ENCODE data around the gene CYP1B1. TPM values are rescaled to one million over a fixed set of nuclear protein-coding genes. Genes with fewer than 3 reads are reported as not detected.
"Not testable (repeated sequence)": the region's sequence is repeated elsewhere in the genome, so short reads cannot be mapped to it uniquely, and the experiment has no call there.

The CYP1B1 gene
- polyA plus RNA-seq, 1 donor (not counting 4 experiments of a cell fraction or from before 2014, with no cell fraction given) = 1.6 TPM

- TF ChIP-seq EZH2 (IDR thresholded peaks at IDR 0.05; ENCODE audit: low read length) (no peak), CTCF (optimal IDR thresholded peaks at IDR 0.05 in 1 of 3, IDR thresholded peaks at IDR 0.05 in 1 of 3, conservative IDR thresholded peaks at IDR 0.05 in 1 of 3; ENCODE audit: extremely low read depth in 1 of 3, insufficient read depth in 2 of 3, low read length in 3 of 3) (no peak)
- Histone ChIP-seq H3K4me3 (ENCODE audit: control insufficient read depth in 2 of 3, extremely low read depth in 1 of 3, insufficient read depth in 2 of 3, low read depth in 1 of 3, low read length in 3 of 3) (no peak overlapping the region), H4K20me1 (ENCODE audit: control insufficient read depth, extremely low read depth, insufficient read depth, low read length) (no peaks in the 10 kb centered on the region), H3K27ac (ENCODE audit: control insufficient read depth, insufficient read depth, low read length) (no peak overlapping the region), H3K9ac (ENCODE audit: control insufficient read depth, extremely low read depth, insufficient read depth, low read length) (no peak overlapping the region), H3K79me2 (ENCODE audit: control insufficient read depth, insufficient read depth, low read length) (no peaks in the 10 kb centered on the region), H3K4me2 (ENCODE audit: control insufficient read depth, extremely low read depth, insufficient read depth, low read depth, low read length) (peak overlapping the region; percentile 12), H3K4me1 (ENCODE audit: control insufficient read depth, extremely low read depth, insufficient read depth, low read length) (peaks cover 6% of the 10 kb centered on the region), H3K27me3 (ENCODE audit: control insufficient read depth, extremely low read depth, insufficient read depth, low read length) (no peaks in the 10 kb centered on the region), H2AFZ (ENCODE audit: control insufficient read depth, low read length) (peak overlapping the region; percentile 34), H3K9me3 (ENCODE audit: control insufficient read depth, low read depth, low read length) (no peaks in the 10 kb centered on the region), H3K9me1 (ENCODE audit: control insufficient read depth, extremely low read depth, insufficient read depth, low read length) (no peaks in the 10 kb centered on the region), H3K36me3 (ENCODE audit: control insufficient read depth in 2 of 2, extremely low read depth in 1 of 2, insufficient read depth in 2 of 2, low read length in 2 of 2) (no peaks in the 10 kb centered on the region)
- dilution Hi-C loops (cut with MboI; ENCODE audit: extremely low pct_ligation_motif_present, low sequenced_read_pairs) = no loop called here
- DNase-seq (ENCODE audit: low read depth, low spot score) (no peak), FAIRE-seq (peak; percentile 61)
These were observed 49.1 kb downstream of the CYP1B1 start for GRCh38 chr2:38026846-38027245.

- no peak for DNase-seq (ENCODE audit: low read depth, low spot score)
- Histone ChIP-seq H3K9me3 (ENCODE audit: control insufficient read depth, low read depth, low read length) (no peaks in the 10 kb centered on the region), H3K27me3 (ENCODE audit: control insufficient read depth, extremely low read depth, insufficient read depth, low read length) (no peaks in the 10 kb centered on the region), H3K27ac (ENCODE audit: control insufficient read depth, insufficient read depth, low read length) (no peak overlapping the region), H3K9me1 (ENCODE audit: control insufficient read depth, extremely low read depth, insufficient read depth, low read length) (no peaks in the 10 kb centered on the region), H3K79me2 (ENCODE audit: control insufficient read depth, insufficient read depth, low read length) (no peaks in the 10 kb centered on the region), H3K36me3 (ENCODE audit: control insufficient read depth in 2 of 2, extremely low read depth in 1 of 2, insufficient read depth in 2 of 2, low read length in 2 of 2) (no peaks in the 10 kb centered on the region), H3K9ac (ENCODE audit: control insufficient read depth, extremely low read depth, insufficient read depth, low read length) (no peak overlapping the region), H2AFZ (ENCODE audit: control insufficient read depth, low read length) (no peak overlapping the region), H3K4me2 (ENCODE audit: control insufficient read depth, extremely low read depth, insufficient read depth, low read depth, low read length) (no peak overlapping the region), H4K20me1 (ENCODE audit: control insufficient read depth, extremely low read depth, insufficient read depth, low read length) (no peaks in the 10 kb centered on the region), H3K4me3 (ENCODE audit: control insufficient read depth in 2 of 3, extremely low read depth in 1 of 3, insufficient read depth in 2 of 3, low read depth in 1 of 3, low read length in 3 of 3) (no peak overlapping the region), H3K4me1 (ENCODE audit: control insufficient read depth, extremely low read depth, insufficient read depth, low read length) (no peaks in the 10 kb centered on the region)
- dilution Hi-C loops (cut with MboI; ENCODE audit: extremely low pct_ligation_motif_present, low sequenced_read_pairs) = no loop called here
- no peak for FAIRE-seq
- TF ChIP-seq EZH2 (IDR thresholded peaks at IDR 0.05; ENCODE audit: low read length) (no peak), CTCF (optimal IDR thresholded peaks at IDR 0.05 in 1 of 3, IDR thresholded peaks at IDR 0.05 in 1 of 3, conservative IDR thresholded peaks at IDR 0.05 in 1 of 3; ENCODE audit: extremely low read depth in 1 of 3, insufficient read depth in 2 of 3, low read length in 3 of 3) (no peak)
These were observed 54.4 kb downstream of the CYP1B1 start for GRCh38 chr2:38021589-38021988.

- H3K9me1 ChIP-seq (ENCODE audit: control insufficient read depth, extremely low read depth, insufficient read depth, low read length); H3K36me3 ChIP-seq (ENCODE audit: control insufficient read depth in 2 of 2, extremely low read depth in 1 of 2, insufficient read depth in 2 of 2, low read length in 2 of 2); H3K79me2 ChIP-seq (ENCODE audit: control insufficient read depth, insufficient read depth, low read length); H3K4me1 ChIP-seq (ENCODE audit: control insufficient read depth, extremely low read depth, insufficient read depth, low read length); FAIRE-seq; DNase-seq (ENCODE audit: low read depth, low spot score); H3K27me3 ChIP-seq (ENCODE audit: control insufficient read depth, extremely low read depth, insufficient read depth, low read length); H3K9ac ChIP-seq (ENCODE audit: control insufficient read depth, extremely low read depth, insufficient read depth, low read length); H3K4me3 ChIP-seq (ENCODE audit: control insufficient read depth in 2 of 3, extremely low read depth in 1 of 3, insufficient read depth in 2 of 3, low read depth in 1 of 3, low read length in 3 of 3); H3K9me3 ChIP-seq (ENCODE audit: control insufficient read depth, low read depth, low read length); H2AFZ ChIP-seq (ENCODE audit: control insufficient read depth, low read length); H3K27ac ChIP-seq (ENCODE audit: control insufficient read depth, insufficient read depth, low read length); H4K20me1 ChIP-seq (ENCODE audit: control insufficient read depth, extremely low read depth, insufficient read depth, low read length); dilution Hi-C loops (cut with MboI; ENCODE audit: extremely low pct_ligation_motif_present, low sequenced_read_pairs); H3K4me2 ChIP-seq (ENCODE audit: control insufficient read depth, extremely low read depth, insufficient read depth, low read depth, low read length): not testable (repeated sequence)
These were observed 55.4 kb downstream of the CYP1B1 start for GRCh38 chr2:38020359-38021069.
